KMS-11 (cell line): Measurements from ENCODE around the gene KLK8.

Experiments used
- H2AFZ ChIP-seq: fragments of 200-600 bp; sonication (generic); 2 replicates; pipeline ENCODE4 v1.6.1; 2016; ENCODE audit warnings: antibody characterized with exemption, mixed run types, low read depth
- H3K27ac ChIP-seq: fragments of 200-600 bp; sonication (generic); 2 replicates; pipeline ENCODE4 v1.6.1; 2016; ENCODE audit warnings: mild to moderate bottlenecking, mixed run types
- H3K27me3 ChIP-seq: fragments of 200-600 bp; sonication (generic); 2 replicates; pipeline ENCODE4 v1.6.1; 2017; ENCODE audit warnings: mild to moderate bottlenecking, low read depth, mixed run types, moderate library complexity; ENCODE audit not compliant: insufficient read depth
- H3K36me3 ChIP-seq: fragments of 200-600 bp; sonication (generic); 2 replicates; pipeline ENCODE4 v1.6.1; 2017; ENCODE audit warnings: mild to moderate bottlenecking, mixed run types; ENCODE audit not compliant: insufficient read depth
- H3K4me1 ChIP-seq: fragments of 200-600 bp; sonication (generic); 2 replicates; pipeline ENCODE4 v1.6.1; 2016; ENCODE audit warnings: mild to moderate bottlenecking, low read depth, mixed run types; ENCODE audit not compliant: poor library complexity, severe bottlenecking
- H3K4me2 ChIP-seq: fragments of 200-600 bp; sonication (generic); 2 replicates; pipeline ENCODE4 v1.7.0; 2016; ENCODE audit warnings: mild to moderate bottlenecking, mixed run types
- H3K4me3 ChIP-seq: fragments of 200-600 bp; sonication (generic); IDR thresholded peaks from 2 replicates; pipeline ENCODE4 v1.6.1; 2017; ENCODE audit warnings: low read depth, low read length, mixed read lengths; ENCODE audit not compliant: insufficient read depth
- H3K79me2 ChIP-seq: fragments of 200-600 bp; sonication (generic); 2 replicates; pipeline ENCODE4 v1.6.1; 2016; ENCODE audit warnings: low read depth, mixed run types; ENCODE audit not compliant: insufficient read depth
- H3K9ac ChIP-seq: fragments of 200-600 bp; sonication (generic); 2 replicates; pipeline ENCODE4 v1.6.1; 2016; ENCODE audit warnings: mild to moderate bottlenecking, mixed run types
- H4K20me1 ChIP-seq: fragments of 200-600 bp; sonication (generic); 2 replicates; pipeline ENCODE4 v1.6.1; 2016; ENCODE audit warnings: mild to moderate bottlenecking, mixed run types; ENCODE audit not compliant: insufficient read depth
- TF ChIP-seq, protein P1 (sequence below): fragments of 200-600 bp; sonication (generic); conservative IDR thresholded peaks from 2 replicates; pipeline ENCODE4 v1.6.1; 2017; ENCODE audit warnings: low read depth, mild to moderate bottlenecking, antibody characterized with exemption, low read length, moderate library complexity, mixed read lengths

KLK8 gene

DNA sequence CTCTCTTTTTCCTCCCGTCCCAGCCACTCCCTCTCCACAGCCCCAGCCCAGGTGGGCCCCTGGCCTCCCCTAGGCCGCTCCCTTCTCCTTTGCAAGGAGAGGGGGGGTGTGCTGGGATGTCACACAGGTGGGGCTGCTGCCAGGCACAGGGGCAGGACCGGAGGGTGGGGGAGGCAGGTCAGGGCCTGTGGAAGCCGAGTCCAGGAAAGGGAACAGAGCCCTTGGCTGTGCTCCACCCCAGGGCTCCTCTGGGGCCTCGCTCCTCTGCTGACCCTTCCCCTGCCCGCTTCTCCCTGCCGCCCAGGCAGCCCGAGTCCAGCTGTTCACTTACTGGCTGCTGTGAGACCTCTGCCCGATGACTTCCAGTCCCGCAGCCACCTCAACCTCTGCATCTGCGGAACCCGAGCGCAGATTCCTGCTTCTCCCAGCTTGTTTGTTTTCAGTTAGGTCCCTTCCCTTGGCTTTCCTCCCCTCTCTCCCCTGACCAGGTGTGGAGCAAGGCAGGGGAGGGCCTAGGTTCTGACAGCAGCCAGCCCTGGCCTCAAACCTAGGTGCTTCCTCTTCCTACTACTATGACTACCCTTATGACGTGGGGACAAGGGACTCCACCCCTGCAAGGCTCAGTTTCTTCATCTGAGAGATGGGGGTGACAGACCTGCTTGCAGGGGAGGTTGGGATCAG, 25.9 kb upstream of the KLK8 start:
- no peaks in the 10 kb centered on the region for H4K20me1 ChIP-seq
- no peaks in the 10 kb centered on the region for H3K79me2 ChIP-seq
- H3K4me2 ChIP-seq: no peak overlapping the region
- TF ChIP-seq, protein P1, sequence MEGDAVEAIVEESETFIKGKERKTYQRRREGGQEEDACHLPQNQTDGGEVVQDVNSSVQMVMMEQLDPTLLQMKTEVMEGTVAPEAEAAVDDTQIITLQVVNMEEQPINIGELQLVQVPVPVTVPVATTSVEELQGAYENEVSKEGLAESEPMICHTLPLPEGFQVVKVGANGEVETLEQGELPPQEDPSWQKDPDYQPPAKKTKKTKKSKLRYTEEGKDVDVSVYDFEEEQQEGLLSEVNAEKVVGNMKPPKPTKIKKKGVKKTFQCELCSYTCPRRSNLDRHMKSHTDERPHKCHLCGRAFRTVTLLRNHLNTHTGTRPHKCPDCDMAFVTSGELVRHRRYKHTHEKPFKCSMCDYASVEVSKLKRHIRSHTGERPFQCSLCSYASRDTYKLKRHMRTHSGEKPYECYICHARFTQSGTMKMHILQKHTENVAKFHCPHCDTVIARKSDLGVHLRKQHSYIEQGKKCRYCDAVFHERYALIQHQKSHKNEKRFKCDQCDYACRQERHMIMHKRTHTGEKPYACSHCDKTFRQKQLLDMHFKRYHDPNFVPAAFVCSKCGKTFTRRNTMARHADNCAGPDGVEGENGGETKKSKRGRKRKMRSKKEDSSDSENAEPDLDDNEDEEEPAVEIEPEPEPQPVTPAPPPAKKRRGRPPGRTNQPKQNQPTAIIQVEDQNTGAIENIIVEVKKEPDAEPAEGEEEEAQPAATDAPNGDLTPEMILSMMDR: no peak
- no peak overlapping the region for H3K27ac ChIP-seq
- H3K36me3 ChIP-seq: no peaks in the 10 kb centered on the region
- no peaks in the 10 kb centered on the region for H3K4me1 ChIP-seq
- H3K27me3 ChIP-seq: no peaks in the 10 kb centered on the region
- no peak overlapping the region for H3K9ac ChIP-seq
- H3K4me3 ChIP-seq: no peak overlapping the region
- no peak overlapping the region for H2AFZ ChIP-seq

DNA sequence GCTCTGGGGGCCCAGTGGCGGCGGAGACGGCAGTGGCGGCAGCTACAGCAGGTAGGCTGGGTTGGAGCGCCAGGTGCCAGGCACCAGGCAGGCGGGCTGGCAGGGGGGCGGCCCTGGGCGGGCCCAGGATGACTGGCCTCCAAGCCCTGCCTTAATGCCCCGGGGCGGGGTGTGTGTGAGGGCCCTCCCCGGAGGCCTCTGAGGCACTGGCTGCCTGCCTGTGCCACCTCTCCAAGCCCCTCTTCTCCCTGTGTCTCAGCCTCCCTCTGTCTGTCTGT, 25.1 kb upstream of the KLK8 start, which contains the start of gene KLK11:
Gene KLK11 (minus strand): TSS at position 63 of the 278 bp plus-strand sequence. CDS start 985 bp downstream, outside the sequence.
- Histone ChIP-seq H3K36me3 (no peaks in the 10 kb centered on the region), H4K20me1 (no peaks in the 10 kb centered on the region), H3K4me1 (no peaks in the 10 kb centered on the region), H3K9ac (no peak within 1 kb of the TSS), H3K27me3 (peaks cover 2% of the 10 kb centered on the region; the same call in 1 of the 2 replicates), H2AFZ (no peak within 1 kb of the TSS), H3K27ac (no peak within 1 kb of the TSS), H3K4me3 (no peak within 1 kb of the TSS), H3K79me2 (no peaks in the 10 kb centered on the region), H3K4me2 (no peak within 1 kb of the TSS)
- TF ChIP-seq, protein P1: no peak

DNA sequence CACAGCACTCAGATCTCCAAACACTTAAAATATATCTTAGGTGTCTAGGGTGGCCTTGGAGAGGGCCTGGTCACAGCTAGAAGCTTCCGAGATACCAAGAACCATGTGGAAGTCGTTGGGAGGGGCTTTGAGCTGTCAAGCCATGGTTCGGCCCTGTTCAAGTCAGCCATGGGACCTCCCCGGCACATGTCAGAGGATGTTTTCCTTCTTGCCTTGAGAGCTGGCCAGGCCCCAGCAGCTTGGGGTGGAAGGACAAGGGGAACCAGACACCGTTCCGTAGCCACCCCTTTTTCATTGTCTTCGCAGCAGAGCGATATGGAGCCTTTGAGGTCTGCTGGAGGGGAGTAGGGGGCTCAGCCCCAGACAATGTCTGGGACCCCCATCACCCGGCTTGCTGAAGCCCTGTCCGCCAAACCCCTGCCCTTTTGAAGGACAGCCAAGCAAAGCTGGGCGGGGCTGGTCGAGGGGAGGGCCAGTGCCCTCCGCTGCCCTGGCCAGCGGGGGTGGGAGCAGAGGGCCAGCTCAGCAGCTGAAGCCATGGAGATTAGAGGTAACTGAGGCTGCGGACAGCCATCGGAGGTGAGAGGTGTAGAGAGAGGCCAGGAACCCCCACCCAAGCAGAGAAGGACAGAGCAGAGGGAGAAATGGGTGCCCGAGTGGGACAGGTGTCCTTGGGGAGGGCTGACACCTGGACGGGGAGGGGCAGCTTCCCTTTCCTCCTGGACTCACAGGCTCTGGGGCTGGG, 24.6 kb upstream of the KLK8 start:
- H2AFZ ChIP-seq: no peak overlapping the region
- H3K9ac ChIP-seq: no peak overlapping the region
- peaks cover 2% of the 10 kb centered on the region; the same call in 1 of the 2 replicates for H3K27me3 ChIP-seq
- H3K4me1 ChIP-seq: no peaks in the 10 kb centered on the region
- no peaks in the 10 kb centered on the region for H3K79me2 ChIP-seq
- no peak overlapping the region for H3K27ac ChIP-seq
- H3K4me3 ChIP-seq: no peak overlapping the region
- H3K4me2 ChIP-seq: no peak overlapping the region
- no peaks in the 10 kb centered on the region for H4K20me1 ChIP-seq
- H3K36me3 ChIP-seq: no peaks in the 10 kb centered on the region
- TF ChIP-seq, protein P1: no peak

DNA sequence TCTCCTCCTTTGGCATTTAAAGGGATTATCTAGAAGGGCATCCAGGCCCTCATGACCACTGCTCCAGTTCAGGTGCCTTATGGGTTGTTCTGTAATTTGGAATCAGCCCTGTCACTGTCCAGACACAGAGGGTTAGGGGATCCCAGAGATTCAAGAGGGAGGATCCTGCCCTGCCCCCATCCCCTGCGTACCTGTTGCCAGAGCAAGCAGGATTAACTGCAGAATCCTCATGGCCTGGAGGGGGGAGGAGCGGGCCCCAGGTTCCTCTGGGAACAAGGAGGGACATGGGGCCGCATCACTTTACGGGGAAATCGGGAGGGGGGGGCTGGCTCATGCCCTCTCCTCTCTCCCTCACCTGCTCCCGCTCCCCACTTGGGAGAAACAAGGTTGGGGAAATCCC, 24.0 kb upstream of the KLK8 start:
- Histone ChIP-seq H3K79me2 (no peaks in the 10 kb centered on the region), H4K20me1 (no peaks in the 10 kb centered on the region), H3K27me3 (peaks cover 2% of the 10 kb centered on the region; the same call in 1 of the 2 replicates), H3K4me1 (no peaks in the 10 kb centered on the region), H2AFZ (no peak overlapping the region), H3K9ac (no peak overlapping the region), H3K36me3 (no peaks in the 10 kb centered on the region), H3K4me2 (no peak overlapping the region), H3K4me3 (no peak overlapping the region), H3K27ac (no peak overlapping the region)
- TF ChIP-seq, protein P1: no peak
